NCI-H1694 treated with DMSO at 0.1 percent for 48 hours (cell line): ENCODE results near the gene DCTD.

Experiments
- DNase-seq: peaks from one replicate; lab custom pipeline; 2025; lab: John Stamatoyannopoulos, UW

DCTD gene

GRCh38 chr4:182871616-182872015 is 45.6 kb downstream of the DCTD start:
- no peak for DNase-seq

GRCh38 chr4:182869697-182870096 is 47.5 kb downstream of the DCTD start:
- DNase-seq: no peak

- DNase-seq: no peak
Observed at GRCh38 chr4:182866746-182867145, 50.4 kb downstream of the DCTD start.

GRCh38 chr4:182863501-182863900 is 53.7 kb downstream of the DCTD start:
- DNase-seq: no peak

- no peak for DNase-seq
Observed at GRCh38 chr4:182862921-182863320, 54.3 kb downstream of the DCTD start.

GRCh38 chr4:182862141-182862875 is 54.9 kb downstream of the DCTD start:
- DNase-seq: no peak

- no peak for DNase-seq
Observed at GRCh38 chr4:182861346-182861745, 55.8 kb downstream of the DCTD start.

GRCh38 chr4:182859730-182860129 is 57.5 kb downstream of the DCTD start:
- DNase-seq: no peak

- no peak for DNase-seq
Observed at GRCh38 chr4:182858711-182859110, 58.5 kb downstream of the DCTD start.

GRCh38 chr4:182856862-182857261 is 60.3 kb downstream of the DCTD start:
- no peak for DNase-seq

- DNase-seq: no peak
Observed at GRCh38 chr4:182855877-182856276, 61.3 kb downstream of the DCTD start.

- DNase-seq: no peak
Observed at GRCh38 chr4:182855312-182855711, 61.9 kb downstream of the DCTD start.

GRCh38 chr4:182854466-182854865 is 62.7 kb downstream of the DCTD start:
- DNase-seq: no peak

GRCh38 chr4:182853731-182854330 is 63.4 kb downstream of the DCTD start:
- no peak for DNase-seq

GRCh38 chr4:182848685-182849084 is 68.5 kb downstream of the DCTD start:
- DNase-seq: no peak

- no peak for DNase-seq
Observed at GRCh38 chr4:182847576-182848450, 69.4 kb downstream of the DCTD start.

- DNase-seq: no peak
Observed at GRCh38 chr4:182846036-182846435, 71.2 kb downstream of the DCTD start.

- DNase-seq: no peak
Observed at GRCh38 chr4:182845618-182846017, 71.6 kb downstream of the DCTD start.

- no peak for DNase-seq
Observed at GRCh38 chr4:182843808-182844325, 73.3 kb downstream of the DCTD start.

GRCh38 chr4:182842759-182843390 is 74.3 kb downstream of the DCTD start:
- DNase-seq: no peak

GRCh38 chr4:182842104-182842600 is 75.0 kb downstream of the DCTD start:
- no peak for DNase-seq

- no peak for DNase-seq
Observed at GRCh38 chr4:182840108-182840507, 77.1 kb downstream of the DCTD start.
